NCI-H69 (cell line): Measurements from ENCODE around the gene TOR3A.
"Not testable (repeated sequence)": the region's sequence is repeated elsewhere in the genome, so short reads cannot be mapped to it uniquely, and the experiment has no call there.

Experiments
- DNase-seq: peaks from one replicate; lab custom pipeline; 2025; lab: John Stamatoyannopoulos, UW

TOR3A gene

GRCh38 chr1:179108644-179109043 is 26.8 kb downstream of the TOR3A start:
- DNase-seq = no peak

DNA sequence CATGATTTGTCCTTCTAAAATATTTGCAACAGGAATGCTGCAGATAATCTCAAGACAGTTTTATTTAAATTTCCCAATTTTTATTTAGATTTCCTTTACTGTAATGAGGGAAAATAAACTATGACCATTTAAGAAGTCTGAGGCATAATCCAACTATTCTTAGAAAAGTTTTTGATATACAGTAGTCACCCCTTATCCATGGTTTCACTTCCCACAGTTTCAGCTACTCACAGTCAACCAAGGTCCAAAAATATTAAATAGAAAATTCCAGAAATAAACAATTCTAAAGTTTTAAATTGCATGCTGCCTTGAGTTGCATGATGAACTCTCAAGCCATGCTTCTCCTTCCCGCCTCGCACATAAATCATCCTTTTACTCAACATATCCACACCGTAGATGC is 33.3 kb downstream of the TOR3A start:
- no peak for DNase-seq

DNA sequence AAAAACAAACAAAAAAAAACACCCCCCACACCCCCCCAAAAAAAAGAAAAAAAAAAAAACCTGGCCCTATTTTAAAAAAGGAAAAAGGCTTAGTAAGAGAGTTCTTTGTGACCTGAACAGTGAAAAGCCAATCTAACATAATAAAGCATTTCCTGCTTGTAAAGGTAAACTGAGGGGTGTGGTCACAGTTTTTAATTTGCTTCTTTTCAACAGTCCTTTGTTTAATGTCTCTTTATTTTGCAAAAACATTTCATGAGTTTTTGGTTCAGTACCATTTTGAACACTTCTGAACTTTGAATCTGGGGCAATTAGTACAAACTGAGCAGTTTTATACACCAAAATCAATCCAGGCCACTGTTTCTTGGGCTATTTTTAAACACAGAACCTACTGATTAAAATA is 37.6 kb downstream of the TOR3A start:
- DNase-seq = no peak

- DNase-seq = no peak
Observed at GRCh38 chr1:179120736-179121135, 38.9 kb downstream of the TOR3A start.

DNA sequence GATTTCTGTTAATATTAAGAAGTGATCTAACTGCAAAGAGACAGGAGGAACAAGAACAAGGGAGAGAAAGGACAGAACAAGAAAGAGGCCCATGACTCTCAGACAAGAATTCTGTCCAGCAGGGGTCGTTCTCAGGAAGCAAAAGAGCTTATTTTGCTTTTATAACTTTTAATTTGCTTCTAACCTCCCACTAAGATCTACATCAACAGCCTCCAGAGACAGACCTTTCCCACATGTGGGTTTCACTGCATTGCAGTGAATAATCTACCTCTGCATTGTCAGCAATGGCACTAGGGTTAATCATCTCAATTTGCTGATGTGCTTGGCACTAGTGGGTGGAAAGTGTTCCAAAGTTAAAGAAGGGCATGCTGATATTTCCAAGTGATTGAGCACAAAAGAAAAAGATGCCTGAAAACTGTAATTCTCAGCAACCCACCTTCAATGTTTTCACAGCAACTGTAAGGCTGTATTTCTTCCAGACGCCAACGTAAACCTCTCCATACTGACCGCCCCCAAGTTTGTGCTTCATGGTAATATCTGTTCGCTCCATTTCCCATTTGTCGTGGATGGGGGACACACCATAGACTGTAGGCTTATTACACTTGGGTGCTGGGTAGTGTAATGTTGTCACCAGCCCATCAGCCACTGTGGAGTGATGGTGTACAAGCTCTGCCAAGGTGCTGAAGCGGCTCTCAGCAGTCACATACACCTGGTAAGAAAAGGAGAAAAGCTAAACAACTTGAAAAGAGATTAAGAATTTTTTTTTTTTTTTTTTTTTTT is 39.5 kb downstream of the TOR3A start:
- peak; percentile 23 for DNase-seq

GRCh38 chr1:179124873-179125272 is 43.0 kb downstream of the TOR3A start:
- DNase-seq = no peak

GRCh38 chr1:179126338-179127060 is 44.6 kb downstream of the TOR3A start:
- DNase-seq = no peak

DNA sequence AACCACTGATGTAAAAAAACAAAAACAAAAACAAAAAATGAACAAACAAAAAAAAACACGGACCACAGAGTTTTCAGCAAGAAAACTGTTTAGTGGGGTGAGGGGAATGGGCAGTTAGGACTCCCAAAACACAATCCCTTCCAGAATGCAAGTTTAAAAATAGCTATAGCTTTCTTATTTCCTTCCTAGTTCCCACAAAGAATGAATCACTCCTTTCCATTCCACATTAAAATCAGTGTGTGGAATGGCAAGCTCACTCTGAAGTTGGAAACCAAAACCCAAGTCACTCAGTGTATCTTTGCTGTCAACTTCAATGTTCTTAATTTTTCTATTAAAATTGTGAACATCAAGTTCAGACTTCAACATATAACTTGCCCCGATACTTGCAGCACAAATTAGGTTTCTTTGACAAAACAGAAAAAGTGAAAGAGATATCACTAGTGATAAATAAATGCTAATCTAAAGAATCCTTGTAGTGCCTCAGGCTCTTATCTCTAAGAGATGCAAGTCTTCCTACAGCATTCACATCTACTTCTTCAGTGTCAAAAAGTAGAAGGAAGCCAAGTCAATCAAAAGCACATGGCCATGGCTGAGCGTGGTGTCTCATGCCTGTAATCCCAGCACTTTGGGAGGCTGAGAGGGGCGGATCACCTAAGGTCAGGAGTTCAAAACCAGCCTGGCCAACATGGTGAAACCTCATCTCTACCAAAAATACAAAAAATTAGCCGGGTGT is 45.5 kb downstream of the TOR3A start:
- DNase-seq = no peak

DNA sequence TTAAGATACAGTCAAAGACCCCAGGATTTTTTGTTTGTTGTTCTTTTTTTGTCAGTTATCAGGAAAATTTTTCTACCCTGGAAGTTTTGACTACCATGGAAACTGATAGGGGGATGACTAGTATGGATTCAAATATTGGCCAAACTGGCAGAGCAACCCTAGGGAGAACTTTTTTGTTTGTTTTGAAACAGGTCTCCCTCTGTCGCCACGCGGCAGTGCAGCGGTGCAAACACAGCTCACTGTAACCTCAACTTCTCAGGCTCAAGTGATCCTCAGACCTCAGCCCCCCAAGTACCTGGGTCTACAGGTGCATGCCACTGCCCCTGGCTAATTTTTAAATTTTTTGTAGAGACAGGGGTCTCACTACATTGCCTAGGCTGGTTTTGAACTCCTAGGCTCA is 46.6 kb downstream of the TOR3A start:
- no peak for DNase-seq

DNA sequence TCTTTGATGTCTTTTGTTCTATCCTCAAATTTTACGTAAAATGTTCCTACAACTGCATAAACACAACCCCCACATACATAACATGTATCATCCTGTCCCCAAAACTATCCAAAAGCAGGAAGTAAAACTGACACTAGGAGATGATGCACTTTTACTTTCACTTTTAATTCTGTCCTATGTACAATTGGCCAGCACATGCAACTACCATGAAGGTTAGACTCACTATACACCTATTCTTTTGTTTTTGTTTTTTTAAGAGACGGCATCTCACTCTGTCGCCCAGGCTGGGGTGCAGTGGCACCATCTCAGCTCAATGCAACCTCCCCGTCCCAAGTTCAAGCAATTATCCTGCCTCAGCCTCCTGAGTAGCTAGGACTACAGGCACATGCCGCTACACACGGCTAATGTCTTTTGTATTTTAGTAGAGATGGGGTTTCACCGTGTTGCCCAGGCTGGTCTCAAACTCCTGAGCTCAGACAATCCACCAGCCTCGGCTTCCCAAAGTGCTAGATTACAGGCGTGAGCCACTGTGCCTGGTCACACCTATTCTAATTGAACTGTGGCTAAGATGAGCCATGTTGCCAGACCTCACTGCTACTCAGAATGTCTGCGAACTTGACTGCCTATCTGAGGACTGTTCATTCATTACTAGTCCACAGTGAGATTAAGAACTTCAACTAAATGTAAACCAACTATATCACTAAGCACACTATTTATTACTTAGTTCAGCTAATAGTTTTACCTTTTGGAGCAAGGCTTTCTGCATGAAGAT is 48.0 kb downstream of the TOR3A start:
- no peak for DNase-seq

DNA sequence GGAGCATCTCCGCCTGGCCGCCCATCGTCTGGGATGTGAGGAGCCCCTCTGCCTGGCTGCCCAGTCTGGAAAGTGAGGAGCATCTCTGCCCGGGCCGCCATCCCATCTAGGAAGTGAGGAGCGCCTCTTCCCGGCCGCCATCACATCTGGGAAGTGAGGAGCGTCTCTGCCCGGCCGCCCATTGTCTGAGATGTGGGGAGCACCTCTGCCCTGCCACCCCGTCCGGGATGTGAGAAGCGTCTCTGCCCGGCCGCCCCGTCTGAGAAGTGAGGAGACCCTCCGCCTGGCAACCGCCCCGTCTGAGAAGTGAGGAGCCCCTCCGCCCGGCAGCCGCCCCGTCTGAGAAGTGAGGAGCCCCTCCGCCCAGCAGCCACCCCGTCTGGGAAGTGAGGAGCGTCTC is 53.3 kb downstream of the TOR3A start:
- not testable (repeated sequence) for DNase-seq

- DNase-seq = not testable (repeated sequence)
Observed at GRCh38 chr1:179135707-179136106, 53.8 kb downstream of the TOR3A start.

DNA sequence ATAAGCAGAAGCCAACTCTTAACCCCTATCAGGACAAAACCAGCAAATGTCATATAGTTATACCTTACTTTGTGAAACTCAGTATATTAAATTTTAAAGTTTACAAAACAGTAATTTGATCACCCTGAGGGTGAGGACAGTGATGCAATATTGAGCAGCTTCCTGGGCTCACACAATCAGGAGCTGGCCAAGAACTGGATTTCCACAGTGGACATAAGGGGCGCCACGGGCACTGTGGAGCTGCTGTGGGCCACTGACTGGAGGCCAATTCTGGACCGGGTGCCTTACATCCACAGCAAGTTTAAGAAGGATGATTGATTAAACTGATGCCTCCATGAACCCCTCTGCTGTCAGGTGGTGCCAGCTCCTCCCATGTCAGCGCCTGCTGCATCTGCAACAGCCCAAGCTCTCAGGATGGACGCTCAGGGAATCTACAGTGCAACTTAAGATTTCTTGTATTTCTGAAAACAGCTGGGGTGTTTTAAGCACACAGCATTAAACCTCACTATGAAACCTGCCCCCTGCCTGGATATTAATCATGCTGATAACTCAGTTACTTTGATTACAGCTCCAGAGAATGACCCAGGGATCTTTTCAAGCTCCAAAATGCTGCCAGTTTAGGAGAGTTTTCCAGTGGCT is 55.9 kb downstream of the TOR3A start:
- DNase-seq = no peak

GRCh38 chr1:179138755-179139154 is 56.9 kb downstream of the TOR3A start:
- DNase-seq = not testable (repeated sequence)

- peak; percentile 16 for DNase-seq
Observed at GRCh38 chr1:179141592-179142251, 59.9 kb downstream of the TOR3A start.

DNA sequence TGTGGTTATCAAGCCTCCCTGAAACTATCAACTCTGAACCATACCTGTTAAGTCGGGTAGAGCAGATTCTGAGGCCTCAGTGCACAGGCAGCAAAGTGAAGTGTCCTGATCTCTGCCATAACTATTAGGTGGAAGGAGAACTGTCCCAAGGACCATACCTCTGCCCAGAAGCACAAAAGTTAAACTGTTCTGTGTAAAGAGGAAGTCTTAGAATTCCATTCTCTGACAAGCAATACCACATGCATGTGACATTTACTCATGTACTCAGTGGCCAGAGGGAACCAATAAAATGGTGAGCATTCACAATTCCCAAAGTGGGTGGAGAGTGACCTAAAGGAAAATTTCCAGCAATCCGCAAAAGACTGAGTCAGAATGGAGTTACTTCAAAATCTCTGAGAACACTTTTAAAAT is 61.0 kb downstream of the TOR3A start:
- no peak for DNase-seq

- DNase-seq = no peak
Observed at GRCh38 chr1:179143322-179143721, 61.5 kb downstream of the TOR3A start.

DNA sequence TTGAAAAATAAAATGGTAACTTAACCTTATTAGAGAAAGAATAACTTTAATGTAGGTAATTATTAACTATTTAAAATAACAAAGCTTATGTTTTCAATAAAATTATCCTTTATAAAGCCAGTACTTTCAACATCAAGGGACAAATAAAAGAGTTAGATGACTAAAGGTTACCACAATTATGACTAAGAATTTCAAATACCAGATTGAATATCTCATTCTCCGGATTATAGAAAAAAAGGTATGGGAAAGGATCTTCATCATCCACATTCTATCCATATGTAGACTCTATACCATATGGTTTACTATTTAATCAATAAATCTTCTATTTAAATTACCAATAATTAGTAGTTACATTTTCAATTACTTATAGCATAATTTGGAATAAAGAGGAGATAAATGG is 62.8 kb downstream of the TOR3A start:
- no peak for DNase-seq

DNA sequence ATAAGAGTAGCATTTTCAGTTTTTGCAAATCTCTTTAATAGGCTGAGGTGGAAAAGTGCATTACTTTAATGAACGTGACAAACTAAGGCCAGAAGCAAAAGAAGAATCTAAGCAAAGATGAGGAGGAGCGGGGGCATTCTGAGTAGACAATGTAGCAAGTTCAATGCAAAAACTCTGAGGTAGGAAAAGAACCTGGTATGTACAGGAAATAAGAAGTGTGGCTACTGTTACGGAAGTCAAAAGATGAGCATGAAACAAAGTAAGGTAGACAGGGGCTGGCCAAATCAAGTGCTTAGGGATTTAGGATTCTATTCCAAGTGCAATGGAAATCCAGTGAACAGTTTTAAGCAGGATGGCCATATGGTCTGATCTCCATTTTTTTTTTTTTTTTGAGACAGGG is 63.7 kb downstream of the TOR3A start:
- no peak for DNase-seq
